HEK293T (cell line): ENCODE data around the gene PTPRD.
"Not testable (repeated sequence)": the region's sequence is repeated elsewhere in the genome, so short reads cannot be mapped to it uniquely, and the experiment has no call there.

Source experiments
- CTCF ChIA-PET: fragments of 350-600 bp; formaldehyde crosslinking; extraction: SDS; loops from one replicate; lab custom pipeline; 2021; ENCODE audit warnings: antibody characterized with exemption, inconsistent platforms; lab: Yijun Ruan, JAX
- POLR2A ChIA-PET: fragments of 350-600 bp; formaldehyde crosslinking; extraction: SDS; loops from one replicate; lab custom pipeline; 2020; ENCODE audit warnings: antibody characterized with exemption, inconsistent platforms; lab: Yijun Ruan, JAX
- DNase-seq: peaks from one replicate; pipeline ENCODE4 v3.0.0; 2012; ENCODE audit warnings: mixed read lengths; ENCODE audit errors: extremely low spot score
- ARNT ChIP-seq: fragments of 450-650 bp; IDR thresholded peaks from 2 replicates; pipeline ENCODE4 v1.6.1; 2017; ENCODE audit warnings: mild to moderate bottlenecking
- BHLHE40 ChIP-seq: fragments of 450-650 bp; IDR thresholded peaks from 2 replicates; pipeline ENCODE4 v1.6.1; 2016; ENCODE audit warnings: mild to moderate bottlenecking, moderate library complexity, borderline replicate concordance
- CTBP1 ChIP-seq: fragments of 450-650 bp; IDR thresholded peaks from 2 replicates; pipeline ENCODE4 v1.6.1; 2016; ENCODE audit warnings: borderline replicate concordance
- ELF4 ChIP-seq: fragments of 450-650 bp; IDR thresholded peaks from 2 replicates; pipeline ENCODE4 v1.6.1; 2017; ENCODE audit warnings: antibody characterized with exemption
- FOXA1 ChIP-seq: fragments of 450-650 bp; IDR thresholded peaks from 2 replicates; pipeline ENCODE4 v1.6.1; 2016; ENCODE audit warnings: mild to moderate bottlenecking
- FOXK2 ChIP-seq: fragments of 450-650 bp; IDR thresholded peaks from 2 replicates; pipeline ENCODE4 v1.6.1; 2016; ENCODE audit warnings: mild to moderate bottlenecking
- FOXM1 ChIP-seq: fragments of 450-650 bp; IDR thresholded peaks from 2 replicates; pipeline ENCODE4 v1.6.1; 2017; ENCODE audit warnings: mild to moderate bottlenecking, borderline replicate concordance
- HDGF ChIP-seq: fragments of 450-650 bp; IDR thresholded peaks from 2 replicates; pipeline ENCODE4 v1.6.1; 2017; ENCODE audit warnings: antibody characterized with exemption, borderline replicate concordance
- L3MBTL2 ChIP-seq: fragments of 450-650 bp; conservative IDR thresholded peaks from 2 replicates; pipeline ENCODE4 v1.6.1; 2016; ENCODE audit warnings: mild to moderate bottlenecking
- LEF1 ChIP-seq: fragments of 450-650 bp; IDR thresholded peaks from 2 replicates; pipeline ENCODE4 v1.6.1; 2017; ENCODE audit warnings: mild to moderate bottlenecking, borderline replicate concordance
- NFRKB ChIP-seq: fragments of 450-650 bp; IDR thresholded peaks from 2 replicates; pipeline ENCODE4 v1.6.1; 2016; ENCODE audit warnings: mild to moderate bottlenecking, moderate library complexity
- PKNOX1 ChIP-seq: fragments of 450-650 bp; IDR thresholded peaks from 2 replicates; pipeline ENCODE4 v1.6.1; 2016
- SP1 ChIP-seq: fragments of 450-650 bp; IDR thresholded peaks from 2 replicates; pipeline ENCODE4 v1.6.1; 2017
- SUZ12 ChIP-seq: fragments of 450-650 bp; IDR thresholded peaks from 2 replicates; pipeline ENCODE4 v1.6.1; 2016; ENCODE audit warnings: mild to moderate bottlenecking
- TARDBP ChIP-seq: fragments of 450-650 bp; IDR thresholded peaks from 2 replicates; pipeline ENCODE4 v1.6.1; 2016
- ZNF384 ChIP-seq: fragments of 450-650 bp; IDR thresholded peaks from 2 replicates; pipeline ENCODE4 v1.6.1; 2016

Gene PTPRD

GRCh38 chr9:8978334-8978733, 1634.5 kb downstream of the PTPRD start:
- POLR2A ChIA-PET = no interaction called here

GRCh38 chr9:8968350-8968749, 1644.5 kb downstream of the PTPRD start:
- POLR2A ChIA-PET, CTCF ChIA-PET, DNase-seq: not testable (repeated sequence)

More at GRCh38 chr9:8978334-8978733, 1634.5 kb downstream of the PTPRD start:
- no peak for DNase-seq
- CTCF ChIA-PET = no interaction called here
- TF ChIP-seq ELF4 = no peak
- TF ChIP-seq SUZ12 = no peak

- no peak for TF ChIP-seq ZNF384
- no peak for TF ChIP-seq TARDBP
- no peak for TF ChIP-seq HDGF
- TF ChIP-seq SUZ12 = no peak
- no peak for TF ChIP-seq SP1
- no peak for TF ChIP-seq L3MBTL2
- no peak for TF ChIP-seq PKNOX1
- TF ChIP-seq CTBP1 = no peak
- TF ChIP-seq FOXA1 = no peak
- TF ChIP-seq LEF1 = no peak
- TF ChIP-seq BHLHE40 = no peak
- TF ChIP-seq FOXK2 = no peak
- TF ChIP-seq FOXM1 = no peak
- no peak for TF ChIP-seq ARNT
- no peak for TF ChIP-seq NFRKB
- TF ChIP-seq ELF4 = no peak
- ChIA-PET POLR2A (no interaction called here), CTCF (no interaction called here)
- no peak for DNase-seq
Observed at GRCh38 chr9:8963885-8964284, 1648.9 kb downstream of the PTPRD start.

- TF ChIP-seq SUZ12 = no peak
- TF ChIP-seq FOXM1 = no peak
- TF ChIP-seq TARDBP = no peak
- TF ChIP-seq PKNOX1 = no peak
- no peak for TF ChIP-seq LEF1
- no peak for TF ChIP-seq ARNT
- TF ChIP-seq FOXA1 = no peak
- no peak for TF ChIP-seq ELF4
- POLR2A ChIA-PET = no interaction called here
- CTCF ChIA-PET = no interaction called here
- no peak for DNase-seq
Observed at GRCh38 chr9:8962084-8962483, 1650.7 kb downstream of the PTPRD start.

GRCh38 chr9:8961186-8961851, 1651.5 kb downstream of the PTPRD start:
- ChIA-PET POLR2A (no interaction called here), CTCF (no interaction called here)
- no peak for TF ChIP-seq L3MBTL2
- TF ChIP-seq SUZ12 = no peak
- TF ChIP-seq FOXM1 = no peak
- no peak for TF ChIP-seq FOXK2
- TF ChIP-seq TARDBP = no peak
- no peak for TF ChIP-seq ZNF384
- no peak for TF ChIP-seq ARNT
- no peak for TF ChIP-seq CTBP1
- no peak for TF ChIP-seq SP1
- no peak for TF ChIP-seq LEF1
- no peak for TF ChIP-seq HDGF
- no peak for TF ChIP-seq NFRKB
- TF ChIP-seq FOXA1 = no peak
- no peak for DNase-seq

- no peak for DNase-seq
- ChIA-PET CTCF (no interaction called here), POLR2A (no interaction called here)
- TF ChIP-seq ZNF384 (no peak), ELF4 (no peak)
Observed at GRCh38 chr9:8960254-8960653, 1652.5 kb downstream of the PTPRD start.

- no peak for TF ChIP-seq L3MBTL2
- ChIA-PET CTCF (no interaction called here), POLR2A (no interaction called here)
- no peak for DNase-seq
Observed at GRCh38 chr9:8958358-8958757, 1654.4 kb downstream of the PTPRD start.

GRCh38 chr9:8955315-8955714, 1657.5 kb downstream of the PTPRD start:
- no peak for DNase-seq
- POLR2A ChIA-PET = no interaction called here
- CTCF ChIA-PET = no interaction called here
- no peak for TF ChIP-seq SP1
- TF ChIP-seq ARNT = no peak
- TF ChIP-seq PKNOX1 = no peak
